Measurements from ENCODE around the gene PRIMPOL.
"Not testable (repeated sequence)": the region's sequence is repeated elsewhere in the genome, so short reads cannot be mapped to it uniquely, and the experiment has no call there.

The PRIMPOL gene

DNA sequence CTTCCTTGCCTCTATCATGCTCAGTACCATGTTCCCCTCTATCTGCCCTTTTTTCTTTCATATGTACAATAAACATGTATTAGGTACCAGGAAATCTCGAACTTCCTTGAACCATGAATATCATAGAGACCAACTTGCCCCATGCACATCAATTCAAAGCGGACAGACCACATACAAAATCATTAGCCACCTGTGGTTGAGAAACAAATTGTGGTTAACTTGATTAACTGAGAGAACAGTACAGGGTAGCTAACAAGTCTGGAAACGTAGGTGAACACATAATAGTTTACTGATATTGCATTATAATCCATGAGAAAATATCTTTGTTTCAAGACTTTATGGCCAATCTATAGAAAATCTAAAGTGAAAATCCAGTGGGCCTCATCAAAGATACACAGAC is 8.5 kb upstream of the PRIMPOL start:
- no peak for DNase-seq (ENCODE audit: low read depth)

- no peak for DNase-seq (ENCODE audit: low read depth)
Observed at GRCh38 chr4:184641451-184641850, 8.1 kb upstream of the PRIMPOL start.

DNA sequence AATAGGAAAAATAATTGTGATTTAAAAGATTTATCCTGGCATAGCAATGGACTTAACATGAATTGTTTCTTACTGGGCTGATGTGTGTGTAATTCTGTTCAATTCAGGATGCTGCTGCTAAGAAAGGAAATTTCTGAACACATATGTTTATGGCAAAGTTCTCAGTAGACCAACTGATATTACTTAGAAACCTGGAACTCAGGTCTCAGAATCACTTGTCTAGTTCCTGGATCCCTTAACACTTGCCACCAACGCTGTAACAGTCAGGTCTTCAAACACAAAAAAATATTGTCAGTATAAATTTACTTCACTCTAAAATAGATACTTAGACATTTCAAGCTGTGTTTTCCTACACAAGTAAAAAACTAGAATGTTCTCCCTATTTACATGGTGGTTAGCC is 5.8 kb upstream of the PRIMPOL start:
- no peak for DNase-seq (ENCODE audit: low read depth)

- DNase-seq (ENCODE audit: low read depth) = peak; percentile 40
Observed at GRCh38 chr4:184644553-184645307, 4.8 kb upstream of the PRIMPOL start.

DNA sequence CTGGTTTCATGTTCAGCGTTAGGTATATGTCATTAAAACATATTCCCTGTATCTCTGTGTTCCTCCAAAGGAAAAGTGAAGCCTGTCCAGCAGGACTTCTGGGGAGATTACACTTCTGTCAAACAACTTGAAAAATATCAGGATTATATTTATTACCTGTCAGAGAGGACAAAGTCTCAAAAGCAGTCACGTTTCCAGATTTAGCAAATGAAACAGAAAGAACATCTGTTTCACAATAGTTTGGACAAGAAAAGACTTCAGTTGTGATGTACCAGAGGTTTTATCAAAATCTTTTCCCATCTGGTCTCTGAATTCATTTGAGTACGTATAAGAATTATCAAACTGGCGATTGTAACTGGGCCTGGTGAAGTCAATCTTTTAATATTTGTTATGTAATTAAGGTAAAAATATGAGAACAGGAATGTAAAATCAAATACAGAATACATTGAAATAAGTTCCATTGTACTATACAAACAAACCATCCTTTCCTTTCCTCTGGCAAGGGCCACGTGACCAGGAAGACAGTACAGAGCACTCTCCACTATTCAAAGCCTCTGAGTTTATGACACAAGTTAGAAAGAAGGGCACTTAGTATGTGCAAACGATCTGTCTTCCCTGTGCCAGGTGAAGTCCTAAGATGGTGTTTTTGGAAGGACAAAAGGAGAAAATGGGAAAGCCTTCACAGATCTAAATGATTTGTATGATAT is 3.5 kb upstream of the PRIMPOL start:
- no peak for DNase-seq (ENCODE audit: low read depth)

GRCh38 chr4:184647266-184648053 is 2.1 kb upstream of the PRIMPOL start:
- DNase-seq (ENCODE audit: low read depth) = peak; percentile 61

DNA sequence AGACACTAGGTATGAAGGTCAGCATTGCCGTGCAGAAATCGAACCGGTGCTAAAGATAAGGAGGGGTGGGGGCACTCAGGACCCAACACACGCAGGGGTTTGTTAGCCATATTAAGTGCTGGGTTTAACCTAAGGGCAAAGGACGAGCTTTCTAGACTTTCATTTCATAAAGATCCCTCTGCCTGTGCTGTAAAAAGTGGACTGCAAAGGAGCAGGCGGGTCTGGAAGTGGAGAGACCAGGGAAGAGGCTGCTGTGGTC is 1.6 kb upstream of the PRIMPOL start:
- peak; percentile 30 for DNase-seq (ENCODE audit: low read depth)

GRCh38 chr4:184648313-184649025 is 1.1 kb upstream of the PRIMPOL start:
- DNase-seq (ENCODE audit: low read depth) = peak; percentile 58

- DNase-seq (ENCODE audit: low read depth) = peak; percentile 63
Observed at GRCh38 chr4:184649971-184650855, 675 bp downstream of the PRIMPOL start.

DNA sequence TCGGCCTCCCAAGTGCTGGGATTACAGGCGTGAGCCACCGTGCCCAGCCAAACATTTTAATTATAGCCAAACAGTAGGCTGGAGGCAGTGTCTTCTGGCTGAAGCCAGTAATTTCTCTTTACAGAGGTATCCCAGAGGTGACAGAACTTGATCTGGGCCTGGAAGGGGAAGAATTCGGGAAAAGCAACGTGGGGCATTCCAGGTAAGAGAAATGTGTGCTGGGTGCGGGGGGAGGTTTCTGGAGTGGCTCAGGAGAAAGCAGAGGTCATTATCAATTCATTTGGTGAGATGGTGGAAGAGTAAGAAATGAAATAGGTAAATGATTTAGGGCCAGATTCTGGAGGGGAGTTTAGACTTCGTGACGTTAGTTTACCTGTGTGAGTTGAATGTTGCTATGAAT is 2.4 kb downstream of the PRIMPOL start:
- no peak for DNase-seq (ENCODE audit: low read depth)

DNA sequence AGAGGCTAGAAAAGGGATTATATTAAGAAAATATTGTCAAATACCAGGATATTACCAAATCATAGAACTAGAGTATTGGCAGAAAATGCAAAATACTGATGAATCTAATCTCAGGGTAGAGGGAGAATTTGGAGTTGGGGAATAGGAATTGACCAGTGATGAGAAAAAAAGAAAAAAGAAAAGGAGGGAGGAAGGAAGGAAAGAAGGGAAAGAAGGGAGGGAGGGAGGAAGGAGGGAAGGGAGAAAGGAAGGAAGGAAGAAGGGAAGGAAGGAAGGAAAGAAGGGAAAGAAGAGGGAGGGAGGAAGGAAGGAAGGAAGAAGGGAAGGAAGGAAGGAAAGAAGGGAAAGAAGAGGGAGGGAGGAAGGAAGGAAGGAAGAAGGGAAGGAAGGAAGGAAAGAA is 3.1 kb downstream of the PRIMPOL start:
- not testable (repeated sequence) for DNase-seq (ENCODE audit: low read depth)

DNA sequence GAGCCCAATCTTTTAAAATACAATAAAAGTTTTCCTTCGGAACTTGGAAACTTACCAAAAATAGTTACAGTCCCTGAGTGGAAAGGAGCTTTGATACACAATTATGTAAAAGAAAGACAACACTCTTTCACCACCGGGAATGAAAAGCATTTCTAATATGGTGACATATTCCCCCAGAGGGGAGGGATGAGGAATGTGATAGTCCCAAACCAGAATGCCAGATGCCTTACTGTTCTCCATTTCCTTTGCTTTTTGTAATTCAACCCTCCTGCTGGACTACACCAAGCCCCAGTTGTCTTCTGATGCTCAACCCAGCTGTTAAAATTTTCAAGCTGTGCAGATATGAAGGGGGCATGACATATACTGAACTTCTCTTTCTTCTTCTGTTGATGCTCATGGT is 4.1 kb downstream of the PRIMPOL start:
- DNase-seq (ENCODE audit: low read depth) = peak; percentile 63

- no peak for DNase-seq (ENCODE audit: low read depth)
Observed at GRCh38 chr4:184655889-184656869, 6.6 kb downstream of the PRIMPOL start.

- DNase-seq (ENCODE audit: low read depth) = no peak
Observed at GRCh38 chr4:184657144-184657543, 7.6 kb downstream of the PRIMPOL start.

- DNase-seq (ENCODE audit: low read depth) = not testable (repeated sequence)
Observed at GRCh38 chr4:184657820-184658219, 8.3 kb downstream of the PRIMPOL start.

GRCh38 chr4:184660978-184661377 is 11.4 kb downstream of the PRIMPOL start:
- no peak for DNase-seq (ENCODE audit: low read depth)

DNA sequence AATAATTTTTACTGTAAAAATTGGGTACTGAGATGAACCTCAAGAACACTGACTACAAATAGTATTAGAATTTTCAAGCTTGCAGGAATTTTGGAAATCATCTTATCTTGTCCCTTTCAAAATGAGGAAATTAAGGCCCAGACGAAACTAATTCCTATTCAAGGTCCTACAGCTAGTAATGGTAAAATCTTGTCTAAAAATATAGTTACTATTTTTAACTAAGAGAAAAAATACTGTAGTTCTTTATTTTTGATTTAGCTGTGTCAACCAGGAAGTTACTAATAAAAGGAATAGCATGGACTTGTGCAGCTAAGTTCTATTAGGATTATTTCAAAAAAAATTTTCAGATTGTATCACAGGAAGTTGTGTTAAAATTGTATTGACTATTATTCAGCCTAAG is 12.7 kb downstream of the PRIMPOL start:
- no peak for DNase-seq (ENCODE audit: low read depth)

GRCh38 chr4:184664445-184665210 is 15.1 kb downstream of the PRIMPOL start:
- DNase-seq (ENCODE audit: low read depth) = peak; percentile 26

- no peak for DNase-seq (ENCODE audit: low read depth)
Observed at GRCh38 chr4:184666670-184667069, 17.1 kb downstream of the PRIMPOL start.
